ENCODE data around the gene KIAA1755.

Gene KIAA1755

GRCh38 chr20:38162878-38163875 is 97.4 kb downstream of the KIAA1755 start:
- DNase-seq, result no peak

GRCh38 chr20:38162149-38162548 is 98.4 kb downstream of the KIAA1755 start:
- DNase-seq, result no peak

- DNase-seq, result no peak
Observed at GRCh38 chr20:38161412-38161774, 99.1 kb downstream of the KIAA1755 start.
